Astrocyte (in vitro differentiated cells and primary cell): ENCODE results near the gene PLEKHA8. TPM values are rescaled to one million over a fixed set of nuclear protein-coding genes. Genes with fewer than 3 reads are reported as not detected.

Source experiments
- DNase-seq: peaks from one replicate; pipeline ENCODE4 v3.0.0-alpha.2; 2010; ENCODE audit warnings: low read depth
- FAIRE-seq: peaks from 2 replicates; lab custom pipeline; 2011; peaks lifted over from hg19 to GRCh38; lab: Jason Lieb, UNC
- H2AFZ ChIP-seq: 2 replicates; pipeline ENCODE4 v1.6.0; 2012; ENCODE audit warnings: low read depth, low read length, inconsistent platforms
- H3K27ac ChIP-seq: 2 replicates; pipeline ENCODE4 v1.5.1; 2011; ENCODE audit warnings: low read depth, low read length, inconsistent platforms
- H3K27me3 ChIP-seq: 2 replicates; pipeline ENCODE4 v1.6.0; 2011; ENCODE audit warnings: low read length, inconsistent platforms; ENCODE audit not compliant: insufficient read depth
- H3K36me3 ChIP-seq: 2 replicates; pipeline ENCODE4 v1.5.1; 2011; ENCODE audit warnings: low read length, inconsistent platforms; ENCODE audit not compliant: insufficient read depth
- H3K4me1 ChIP-seq: 2 replicates; pipeline ENCODE4 v1.5.1; 2011; ENCODE audit warnings: low read length, inconsistent platforms; ENCODE audit not compliant: insufficient read depth
- H3K4me2 ChIP-seq: 2 replicates; pipeline ENCODE4 v1.6.0; 2012; ENCODE audit warnings: low read length, inconsistent platforms
- H3K4me3 ChIP-seq: 2 replicates; pipeline ENCODE4 v1.5.1; 2011; ENCODE audit warnings: low read depth, mild to moderate bottlenecking, low read length, inconsistent platforms; ENCODE audit not compliant: insufficient read depth
- H3K79me2 ChIP-seq: 2 replicates; pipeline ENCODE4 v1.6.0; 2012; ENCODE audit warnings: mild to moderate bottlenecking, low read length, inconsistent platforms; ENCODE audit not compliant: insufficient read depth
- H3K9ac ChIP-seq: 2 replicates; pipeline ENCODE4 v1.6.0; 2012; ENCODE audit warnings: mild to moderate bottlenecking, low read length, inconsistent platforms
- H3K9me3 ChIP-seq: 2 replicates; pipeline ENCODE4 v1.5.1; 2012; ENCODE audit warnings: low read depth, mild to moderate bottlenecking, low read length, inconsistent platforms; ENCODE audit not compliant: insufficient read depth
- H4K20me1 ChIP-seq: 2 replicates; pipeline ENCODE4 v1.6.0; 2012; ENCODE audit warnings: low read length, inconsistent platforms; ENCODE audit not compliant: insufficient read depth
- H3K27ac Mint-ChIP-seq: one replicate; pipeline ENCODE4 v1.8.0; 2021; ENCODE audit warnings: mild to moderate bottlenecking, mixed read lengths; ENCODE audit not compliant: unreplicated experiment
- H3K27me3 Mint-ChIP-seq: one replicate; pipeline ENCODE4 v1.8.0; 2021; ENCODE audit warnings: low read depth, mixed read lengths; ENCODE audit not compliant: unreplicated experiment
- H3K36me3 Mint-ChIP-seq: one replicate; pipeline ENCODE4 v1.8.0; 2021; ENCODE audit warnings: low read depth, mixed read lengths; ENCODE audit not compliant: unreplicated experiment
- H3K4me1 Mint-ChIP-seq: one replicate; pipeline ENCODE4 v1.8.0; 2021; ENCODE audit warnings: low read depth, mixed read lengths; ENCODE audit not compliant: unreplicated experiment
- H3K4me3 Mint-ChIP-seq: one replicate; pipeline ENCODE4 v1.8.0; 2021; ENCODE audit warnings: mild to moderate bottlenecking, moderate library complexity, mixed read lengths; ENCODE audit not compliant: unreplicated experiment
- H3K9me3 Mint-ChIP-seq: one replicate; pipeline ENCODE4 v1.8.0; 2021; ENCODE audit warnings: mild to moderate bottlenecking, mixed read lengths; ENCODE audit not compliant: unreplicated experiment
- CTCF ChIP-seq: IDR thresholded peaks from 2 replicates; pipeline ENCODE4 v1.5.1; 2011; ENCODE audit warnings: low read depth, mild to moderate bottlenecking, inconsistent platforms, low read length, moderate library complexity; ENCODE audit not compliant: insufficient read depth
- EZH2 ChIP-seq: IDR thresholded peaks from 2 replicates; pipeline ENCODE4 v1.6.1; 2012; ENCODE audit warnings: mild to moderate bottlenecking, low read length, inconsistent platforms; ENCODE audit not compliant: insufficient read depth
- total RNA-seq: library from RNA; stranded (reverse); gene quantifications from 2 replicates; pipeline ENCODE4 v1.2.1, GENCODE V29; 2021

The PLEKHA8 gene
- total RNA-seq, 1 donor from 2014 or later, result 34.7 TPM

GRCh38 chr7:30091491-30091912 lies 63.3 kb downstream of the PLEKHA8 start:
- Mint-ChIP-seq H3K9me3 (peaks cover 2% of the 10 kb centered on the region), H3K27me3 (no peaks in the 10 kb centered on the region), H3K4me3 (no peak overlapping the region), H3K4me1 (peaks cover 26% of the 10 kb centered on the region), H3K27ac (peak overlapping the region; percentile 67), H3K36me3 (peaks cover 8% of the 10 kb centered on the region)
- Histone ChIP-seq H2AFZ (no peak overlapping the region), H3K4me2 (peak overlapping the region; percentile 53), H3K79me2 (no peaks in the 10 kb centered on the region), H4K20me1 (no peaks in the 10 kb centered on the region), H3K4me1 (peaks cover 6% of the 10 kb centered on the region), H3K9me3 (no peaks in the 10 kb centered on the region), H3K27ac (peak overlapping the region; percentile 38), H3K4me3 (no peak overlapping the region), H3K9ac (no peak overlapping the region), H3K27me3 (no peaks in the 10 kb centered on the region), H3K36me3 (no peaks in the 10 kb centered on the region)
- TF ChIP-seq EZH2, result no peak
- TF ChIP-seq CTCF, result no peak
- FAIRE-seq, result peak; percentile 86
- DNase-seq, result peak; percentile 88

- H3K27me3 Mint-ChIP-seq, result no peaks in the 10 kb centered on the region
- no peak overlapping the region for H3K9ac ChIP-seq
These were observed 63.8 kb downstream of the PLEKHA8 start for GRCh38 chr7:30091987-30092386.

More at GRCh38 chr7:30091987-30092386, 63.8 kb downstream of the PLEKHA8 start:
- Mint-ChIP-seq H3K36me3 (peaks cover 11% of the 10 kb centered on the region), H3K9me3 (peaks cover 4% of the 10 kb centered on the region), H3K4me3 (no peak overlapping the region), H3K4me1 (peaks cover 26% of the 10 kb centered on the region), H3K27ac (peak overlapping the region; percentile 48)
- peaks cover 6% of the 10 kb centered on the region for H3K4me1 ChIP-seq
- H3K4me2 ChIP-seq, result peak overlapping the region; percentile 53
- no peak for TF ChIP-seq EZH2
- TF ChIP-seq CTCF, result no peak
- H3K79me2 ChIP-seq, result no peaks in the 10 kb centered on the region
- H3K4me3 ChIP-seq, result no peak overlapping the region
- DNase-seq, result no peak
- H3K36me3 ChIP-seq, result no peaks in the 10 kb centered on the region
- H3K27me3 ChIP-seq, result no peaks in the 10 kb centered on the region
- no peaks in the 10 kb centered on the region for H4K20me1 ChIP-seq
- no peaks in the 10 kb centered on the region for H3K9me3 ChIP-seq
- H2AFZ ChIP-seq, result no peak overlapping the region
- peak overlapping the region; percentile 38 for H3K27ac ChIP-seq
- FAIRE-seq, result no peak
